Liver (tissue), 9 donors: ENCODE data around the gene EPHB6. TPM values are rescaled to one million over a fixed set of nuclear protein-coding genes. Genes with fewer than 3 reads are reported as not detected.

Experiments used
- DNase-seq: peaks from one replicate; pipeline ENCODE4 v3.0.0-alpha.2; 2017; ENCODE audit warnings: low spot score
- H3K27ac ChIP-seq, 2 donors: one replicate each; pipeline ENCODE4 v1.7.0; 2013; ENCODE audit warnings: inconsistent platforms in 2 of 2, low read length in 2 of 2, control low read depth in 1 of 2, low read depth in 1 of 2, mild to moderate bottlenecking in 1 of 2
- H3K27me3 ChIP-seq, 4 donors: one replicate each; pipeline versions ENCODE4 v1.6.1 to v1.7.0; 2013; ENCODE audit warnings: low read length in 3 of 4, inconsistent platforms in 1 of 4, mild to moderate bottlenecking in 1 of 4, moderate library complexity in 1 of 4; ENCODE audit not compliant: control insufficient read depth in 4 of 4, insufficient read depth in 4 of 4
- H3K36me3 ChIP-seq, 4 donors: one replicate each; pipeline versions ENCODE4 v1.6.1 to v1.7.0; 2013; ENCODE audit warnings: low read length in 3 of 4, mild to moderate bottlenecking in 3 of 4, low read depth in 1 of 4, moderate library complexity in 1 of 4; ENCODE audit not compliant: control insufficient read depth in 4 of 4, insufficient read depth in 3 of 4
- H3K4me1 ChIP-seq, 4 donors: one replicate each; pipeline versions ENCODE4 v1.6.1 to v1.7.0; 2013; ENCODE audit warnings: low read length in 3 of 4, mild to moderate bottlenecking in 3 of 4, moderate library complexity in 1 of 4; ENCODE audit not compliant: control insufficient read depth in 4 of 4, insufficient read depth in 4 of 4
- H3K4me3 ChIP-seq, 3 donors: one replicate each; pipeline versions ENCODE4 v1.6.1 to v1.7.0; 2013; ENCODE audit warnings: low read length in 3 of 3, control low read depth in 1 of 3, low read depth in 1 of 3, mild to moderate bottlenecking in 1 of 3
- H3K9ac ChIP-seq, 2 donors: one replicate each; pipeline ENCODE4 v1.7.0; 2013; ENCODE audit warnings: low read length in 2 of 2, mild to moderate bottlenecking in 2 of 2, moderate library complexity in 2 of 2, control low read depth in 1 of 2, low read depth in 1 of 2
- H3K9me3 ChIP-seq, 4 donors: one replicate each; pipeline versions ENCODE4 v1.6.1 to v1.7.0; 2013; ENCODE audit warnings: low read length in 3 of 4; ENCODE audit not compliant: control insufficient read depth in 4 of 4
- ATF3 ChIP-seq: IDR thresholded peaks from 2 replicates; pipeline ENCODE4 v1.6.1; 2016; ENCODE audit warnings: antibody characterized with exemption
- EGR1 ChIP-seq, 2 donors: IDR thresholded peaks; 2 replicates each; pipeline ENCODE4 v1.6.1; 2016 to 2018; ENCODE audit warnings: antibody characterized with exemption in 2 of 2, low read depth in 2 of 2
- FOXA1 ChIP-seq: IDR thresholded peaks from 2 replicates; pipeline ENCODE4 v1.6.1; 2016; ENCODE audit warnings: antibody characterized with exemption
- FOXA2 ChIP-seq: IDR thresholded peaks from 2 replicates; pipeline ENCODE4 v1.6.1; 2016; ENCODE audit warnings: antibody characterized with exemption
- GABPA ChIP-seq, 2 donors: IDR thresholded peaks in 1 of 2; conservative IDR thresholded peaks in 1 of 2; 2 replicates each; pipeline ENCODE4 v1.6.1; 2016; ENCODE audit warnings: antibody characterized with exemption in 2 of 2, mild to moderate bottlenecking in 1 of 2, moderate library complexity in 1 of 2
- HNF4A ChIP-seq, 2 donors: conservative IDR thresholded peaks; 2 replicates each; pipeline ENCODE4 v1.6.1; 2016; ENCODE audit warnings: antibody characterized with exemption in 2 of 2, mild to moderate bottlenecking in 2 of 2
- HNF4G ChIP-seq: IDR thresholded peaks from 2 replicates; pipeline ENCODE4 v1.6.1; 2016; ENCODE audit warnings: antibody characterized with exemption
- JUND ChIP-seq, 2 donors: IDR thresholded peaks; 2 replicates each; pipeline ENCODE4 v1.6.1; 2016; ENCODE audit warnings: antibody characterized with exemption in 2 of 2
- NR2F2 ChIP-seq: IDR thresholded peaks from 2 replicates; pipeline ENCODE4 v1.6.1; 2016; ENCODE audit warnings: antibody characterized with exemption
- RAD21 ChIP-seq, 2 donors: IDR thresholded peaks; 2 replicates each; pipeline ENCODE4 v1.6.1; 2016; ENCODE audit warnings: antibody characterized with exemption in 2 of 2, mild to moderate bottlenecking in 2 of 2
- REST ChIP-seq: IDR thresholded peaks from 2 replicates; pipeline ENCODE4 v1.6.1; 2016; ENCODE audit warnings: antibody characterized with exemption, mild to moderate bottlenecking
- RXRA ChIP-seq, 2 donors: IDR thresholded peaks; 2 replicates each; pipeline ENCODE4 v1.6.1; 2017 to 2018; ENCODE audit warnings: antibody characterized with exemption in 2 of 2, mild to moderate bottlenecking in 1 of 2
- SP1 ChIP-seq: IDR thresholded peaks from 2 replicates; pipeline ENCODE4 v1.6.1; 2018; ENCODE audit warnings: antibody characterized with exemption, mild to moderate bottlenecking
- YY1 ChIP-seq: IDR thresholded peaks from 2 replicates; pipeline ENCODE4 v1.6.1; 2016; ENCODE audit warnings: antibody characterized with exemption, mild to moderate bottlenecking
- ZBTB33 ChIP-seq: IDR thresholded peaks from 2 replicates; pipeline ENCODE4 v1.6.1; 2016; ENCODE audit warnings: antibody characterized with exemption
- WGBS: extraction: QIAGEN DNeasy Blood & Tissue Kit; methylation state at CpG from one replicate; pipeline ENCODE4 v1.1.7; 2013; 5-methylcytosine and 5-hydroxymethylcytosine counted together
- polyA plus RNA-seq, 2 donors: library from polyadenylated mRNA; stranded (reverse) in 1 of 2; unstranded in 1 of 2; fragments of 200-250 nt in 1 of 2; fragments of >200 nt in 1 of 2; fragmentation: Nextera tagmentation in 1 of 2; extraction: Ambion mirVana in 1 of 2; gene quantifications; one replicate each; pipeline versions ENCODE4 v1.2.1 to v1.2.3, GENCODE V29; 2013 to 2015
- total RNA-seq, 2 donors: library from RNA; depleted of rRNA; stranded (reverse); fragments of >200 nt; gene quantifications; one replicate each; pipeline ENCODE4 v1.2.3, GENCODE V29; 2014
- TF ChIP-seq, protein P1 (sequence below): IDR thresholded peaks from 2 replicates; pipeline ENCODE4 v1.6.1; 2016; ENCODE audit warnings: antibody characterized with exemption
- donor health status: healthy.
- donor health status: healthy.
- donor health status: healthy.
- donor health status: healthy.
- donor health status: healthy.

Gene EPHB6
- total and polyA plus RNA-seq, 4 donors: 1.2 to 4.3 (median 2.0) TPM

- Histone ChIP-seq H3K36me3 (no peaks in the 10 kb centered on the region), H3K9ac (no peak overlapping the region), H3K27ac (no peak overlapping the region), H3K4me3 (no peak overlapping the region), H3K4me1 (no peaks in the 10 kb centered on the region), H3K9me3 (no peaks in the 10 kb centered on the region), H3K27me3 (no peaks in the 10 kb centered on the region)
- no peak for TF ChIP-seq FOXA2
- no peak for TF ChIP-seq JUND (IDR thresholded peaks at IDR 0.05)
- TF ChIP-seq, protein P1, sequence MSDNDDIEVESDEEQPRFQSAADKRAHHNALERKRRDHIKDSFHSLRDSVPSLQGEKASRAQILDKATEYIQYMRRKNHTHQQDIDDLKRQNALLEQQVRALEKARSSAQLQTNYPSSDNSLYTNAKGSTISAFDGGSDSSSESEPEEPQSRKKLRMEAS: no peak
- no peak for TF ChIP-seq ATF3
- 86% methylated on average over 5 of the region's 5 CpGs for WGBS
- DNase-seq: no peak
Observed at GRCh38 chr7:142873871-142874270, 19.0 kb downstream of the EPHB6 start.

DNA sequence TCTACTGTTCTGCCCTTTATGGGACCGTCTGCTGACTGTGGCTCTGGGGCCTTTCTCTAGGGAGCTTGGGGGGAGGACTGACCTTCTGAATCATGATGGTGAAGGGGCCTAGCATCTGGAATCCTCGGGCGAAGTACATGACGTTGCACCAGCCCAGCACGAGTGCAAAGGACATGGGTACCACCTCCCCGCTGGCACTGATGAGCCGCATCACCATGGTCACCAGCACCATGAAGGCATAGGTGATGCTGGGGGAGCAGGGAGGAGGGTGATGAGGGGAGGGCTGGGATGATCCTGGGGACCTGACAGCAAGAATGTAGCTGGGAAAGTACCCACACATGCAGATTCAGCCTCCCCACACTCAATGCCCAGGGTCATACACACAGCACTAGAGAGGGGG lies 19.5 kb downstream of the EPHB6 start:
- no peak for DNase-seq
- Histone ChIP-seq H3K4me3 (no peak overlapping the region), H3K9ac (no peak overlapping the region), H3K36me3 (no peaks in the 10 kb centered on the region), H3K27me3 (no peaks in the 10 kb centered on the region), H3K4me1 (no peaks in the 10 kb centered on the region), H3K9me3 (no peaks in the 10 kb centered on the region), H3K27ac (no peak overlapping the region)
- 93% methylated on average over 7 of the region's 7 CpGs for WGBS
- TF ChIP-seq RAD21 (IDR thresholded peaks at IDR 0.05): no peak
- TF ChIP-seq EGR1 (IDR thresholded peaks at IDR 0.05; ENCODE audit: low read depth in 2 of 2): no peak
- TF ChIP-seq FOXA2: no peak
- TF ChIP-seq RXRA (IDR thresholded peaks at IDR 0.05): no peak
- no peak for TF ChIP-seq JUND (IDR thresholded peaks at IDR 0.05)
- no peak for TF ChIP-seq HNF4A (conservative IDR thresholded peaks at IDR 0.05)
- TF ChIP-seq FOXA1: no peak
- TF ChIP-seq YY1: no peak
- no peak for TF ChIP-seq NR2F2
- no peak for TF ChIP-seq SP1
- no peak for TF ChIP-seq HNF4G

GRCh38 chr7:142874837-142875236 lies 20.0 kb downstream of the EPHB6 start:
- DNase-seq: no peak
- Histone ChIP-seq H3K9ac (no peak overlapping the region), H3K9me3 (no peaks in the 10 kb centered on the region), H3K27ac (no peak overlapping the region), H3K36me3 (no peaks in the 10 kb centered on the region), H3K4me1 (no peaks in the 10 kb centered on the region), H3K4me3 (no peak overlapping the region), H3K27me3 (no peaks in the 10 kb centered on the region)
- WGBS: 91% methylated on average over 6 of the region's 6 CpGs
- no peak for TF ChIP-seq ZBTB33
- TF ChIP-seq GABPA (IDR thresholded peaks at IDR 0.05 in 1 of 2, conservative IDR thresholded peaks at IDR 0.05 in 1 of 2): no peak
- TF ChIP-seq REST: no peak
- TF ChIP-seq FOXA1: no peak
- no peak for TF ChIP-seq ATF3
